Osteoblast (primary cell): ENCODE data around the gene PLET1. TPM values are rescaled to one million over a fixed set of nuclear protein-coding genes. Genes with fewer than 3 reads are reported as not detected.
A peak's percentile ranks its signal among the peaks of the same experiment; 100 is the strongest.

Experiments used
- DNase-seq: peaks from one replicate; pipeline ENCODE4 v3.0.0; 2011; ENCODE audit warnings: low spot score, mixed read lengths; ENCODE audit not compliant: insufficient read length; ENCODE audit errors: missing footprints
- H2AFZ ChIP-seq: 2 replicates; pipeline ENCODE4 v1.6.0; 2011; ENCODE audit warnings: mild to moderate bottlenecking, low read length
- H3K27ac ChIP-seq: 2 replicates; pipeline ENCODE4 v1.5.1; 2011; ENCODE audit warnings: mild to moderate bottlenecking, low read depth, low read length, moderate library complexity
- H3K27me3 ChIP-seq: 2 replicates; pipeline ENCODE4 v1.6.0; 2012; ENCODE audit warnings: mild to moderate bottlenecking, control low read depth, inconsistent platforms, low read length, moderate library complexity; ENCODE audit not compliant: insufficient read depth
- H3K36me3 ChIP-seq: 2 replicates; pipeline ENCODE4 v1.5.1; 2011; ENCODE audit warnings: mild to moderate bottlenecking, low read length, control low read depth, moderate library complexity; ENCODE audit not compliant: insufficient read depth
- H3K4me1 ChIP-seq: 2 replicates; pipeline ENCODE4 v1.5.1; 2011; ENCODE audit warnings: mild to moderate bottlenecking, low read length, control low read depth, moderate library complexity; ENCODE audit not compliant: insufficient read depth
- H3K4me2 ChIP-seq: 2 replicates; pipeline ENCODE4 v1.6.0; 2011; ENCODE audit warnings: mild to moderate bottlenecking, low read length; ENCODE audit not compliant: insufficient read depth
- H3K4me3 ChIP-seq: fragments of 200-600 bp; sonication (generic); 3 replicates; pipeline ENCODE4 v1.5.1; 2012; ENCODE audit warnings: mild to moderate bottlenecking, low read length, inconsistent platforms; ENCODE audit not compliant: insufficient read depth
- H3K79me2 ChIP-seq: 2 replicates; pipeline ENCODE4 v1.6.0; 2012; ENCODE audit warnings: mild to moderate bottlenecking, low read length, control low read depth, inconsistent platforms; ENCODE audit not compliant: insufficient read depth
- H3K9me3 ChIP-seq: 2 replicates; pipeline ENCODE4 v1.5.1; 2011; ENCODE audit warnings: low read depth, low read length, control low read depth
- H4K20me1 ChIP-seq: 2 replicates; pipeline ENCODE4 v1.6.0; 2012; ENCODE audit warnings: mild to moderate bottlenecking, low read length, control low read depth; ENCODE audit not compliant: insufficient read depth
- total RNA-seq: library from RNA; depleted of rRNA; stranded (reverse); fragments of >200 nt; gene quantifications from 2 replicates; pipeline ENCODE4 v1.2.3, GENCODE V29; 2012
- TF ChIP-seq, protein P1 (sequence below): IDR thresholded peaks from 2 replicates; pipeline ENCODE4 v1.5.1; 2011; ENCODE audit warnings: mild to moderate bottlenecking, low read depth, low read length, moderate library complexity; ENCODE audit errors: extremely low read depth

The PLET1 gene
- total RNA-seq, 1 donor: not detected

DNA sequence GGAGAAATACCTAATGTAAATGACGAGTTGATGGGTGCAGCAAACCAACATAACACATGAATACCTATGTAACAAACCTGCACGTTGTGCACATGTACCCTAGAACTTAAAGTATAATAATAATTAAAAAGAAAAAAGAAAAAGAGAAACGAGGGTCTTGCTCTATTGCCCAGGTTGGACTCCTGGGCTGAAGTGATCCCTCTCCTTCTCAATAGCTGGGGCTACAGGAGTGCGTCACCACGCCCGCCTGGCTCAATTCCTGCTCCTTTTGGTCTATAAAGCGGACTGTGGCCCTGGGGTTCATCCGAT is 35.0 kb downstream of the PLET1 start:
- H3K4me3 ChIP-seq: peak overlapping the region; percentile 96
- peak; percentile 94 for DNase-seq
- TF ChIP-seq, protein P1, sequence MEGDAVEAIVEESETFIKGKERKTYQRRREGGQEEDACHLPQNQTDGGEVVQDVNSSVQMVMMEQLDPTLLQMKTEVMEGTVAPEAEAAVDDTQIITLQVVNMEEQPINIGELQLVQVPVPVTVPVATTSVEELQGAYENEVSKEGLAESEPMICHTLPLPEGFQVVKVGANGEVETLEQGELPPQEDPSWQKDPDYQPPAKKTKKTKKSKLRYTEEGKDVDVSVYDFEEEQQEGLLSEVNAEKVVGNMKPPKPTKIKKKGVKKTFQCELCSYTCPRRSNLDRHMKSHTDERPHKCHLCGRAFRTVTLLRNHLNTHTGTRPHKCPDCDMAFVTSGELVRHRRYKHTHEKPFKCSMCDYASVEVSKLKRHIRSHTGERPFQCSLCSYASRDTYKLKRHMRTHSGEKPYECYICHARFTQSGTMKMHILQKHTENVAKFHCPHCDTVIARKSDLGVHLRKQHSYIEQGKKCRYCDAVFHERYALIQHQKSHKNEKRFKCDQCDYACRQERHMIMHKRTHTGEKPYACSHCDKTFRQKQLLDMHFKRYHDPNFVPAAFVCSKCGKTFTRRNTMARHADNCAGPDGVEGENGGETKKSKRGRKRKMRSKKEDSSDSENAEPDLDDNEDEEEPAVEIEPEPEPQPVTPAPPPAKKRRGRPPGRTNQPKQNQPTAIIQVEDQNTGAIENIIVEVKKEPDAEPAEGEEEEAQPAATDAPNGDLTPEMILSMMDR: no peak
- peak overlapping the region; percentile 100 for H2AFZ ChIP-seq
- no peaks in the 10 kb centered on the region for H3K27me3 ChIP-seq
- no peaks in the 10 kb centered on the region for H4K20me1 ChIP-seq
- peak overlapping the region; percentile 99 for H3K4me2 ChIP-seq
- H3K9me3 ChIP-seq: no peaks in the 10 kb centered on the region
- H3K4me1 ChIP-seq: peaks cover 24% of the 10 kb centered on the region
- peak overlapping the region; percentile 99 for H3K27ac ChIP-seq
- H3K79me2 ChIP-seq: peaks cover 36% of the 10 kb centered on the region
- peaks cover 13% of the 10 kb centered on the region for H3K36me3 ChIP-seq

DNA sequence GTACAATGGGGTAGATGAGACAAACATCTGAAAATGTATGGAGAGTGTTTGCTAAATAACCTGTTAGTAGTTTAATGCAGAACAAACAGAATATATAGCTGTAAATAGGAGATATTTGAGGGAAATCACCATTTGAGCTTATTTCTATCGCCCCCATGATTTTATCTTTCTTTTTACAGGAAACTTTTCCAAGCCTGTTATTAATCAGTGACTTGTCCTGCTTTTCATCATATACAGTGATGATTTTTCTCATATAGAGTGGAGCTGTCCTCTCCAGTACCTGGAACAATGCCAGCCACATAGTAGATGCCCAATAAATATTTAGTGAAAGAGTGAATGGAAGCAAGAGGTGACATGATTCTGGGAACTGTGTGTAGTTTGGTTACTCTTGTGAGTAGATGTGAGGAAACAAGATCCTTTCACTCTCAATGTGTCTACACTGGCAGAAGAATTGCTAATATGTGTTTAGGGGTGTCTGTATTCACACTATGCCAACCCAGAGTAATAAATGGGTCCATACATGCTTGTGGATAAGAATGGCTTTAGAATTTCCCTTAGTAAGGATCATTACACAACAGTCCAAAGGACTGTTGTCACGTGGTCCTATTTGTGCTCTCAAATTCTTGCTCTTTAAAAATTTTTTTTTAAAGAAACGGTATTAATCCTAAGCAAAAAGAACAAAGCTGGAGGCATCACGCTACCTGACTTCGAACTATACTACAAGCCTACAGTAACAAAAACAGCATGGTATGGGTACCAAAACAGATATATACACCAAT is 36.7 kb downstream of the PLET1 start:
- DNase-seq: no peak
- TF ChIP-seq, protein P1: no peak
- H3K4me1 ChIP-seq: peaks cover 11% of the 10 kb centered on the region
- H3K27me3 ChIP-seq: no peaks in the 10 kb centered on the region
- no peak overlapping the region for H3K4me3 ChIP-seq
- H3K4me2 ChIP-seq: no peak overlapping the region
- no peaks in the 10 kb centered on the region for H3K9me3 ChIP-seq
- H3K27ac ChIP-seq: no peak overlapping the region
- no peaks in the 10 kb centered on the region for H4K20me1 ChIP-seq
- H3K36me3 ChIP-seq: peaks cover 3% of the 10 kb centered on the region
- peaks cover 28% of the 10 kb centered on the region for H3K79me2 ChIP-seq
- H2AFZ ChIP-seq: no peak overlapping the region

DNA sequence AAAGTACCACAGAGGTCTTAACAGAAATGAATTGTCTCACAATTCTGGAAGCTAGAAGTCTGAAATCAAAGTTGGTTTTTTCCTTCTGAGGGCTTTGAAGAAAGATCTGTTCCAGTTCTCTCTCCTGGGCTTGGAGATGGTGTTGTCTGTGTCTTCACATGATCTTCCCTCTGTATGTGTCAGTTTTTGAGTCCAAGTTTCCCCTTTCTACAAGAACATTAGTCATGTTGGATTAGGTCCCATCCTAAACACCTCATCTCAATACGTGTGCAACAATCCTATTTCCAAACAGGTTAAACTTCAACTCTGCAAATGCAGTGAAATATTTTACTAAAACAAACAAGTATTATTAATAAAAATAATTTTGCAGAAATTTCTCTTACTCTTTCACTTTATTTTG is 37.5 kb downstream of the PLET1 start:
- no peaks in the 10 kb centered on the region for H3K27me3 ChIP-seq
- no peaks in the 10 kb centered on the region for H3K9me3 ChIP-seq
- peaks cover 19% of the 10 kb centered on the region for H3K79me2 ChIP-seq
- no peak overlapping the region for H2AFZ ChIP-seq
- no peak overlapping the region for H3K4me3 ChIP-seq
- H3K4me1 ChIP-seq: peaks cover 11% of the 10 kb centered on the region
- H3K27ac ChIP-seq: no peak overlapping the region
- H3K4me2 ChIP-seq: no peak overlapping the region
- no peaks in the 10 kb centered on the region for H4K20me1 ChIP-seq
- DNase-seq: no peak
- TF ChIP-seq, protein P1: no peak
- H3K36me3 ChIP-seq: no peaks in the 10 kb centered on the region

DNA sequence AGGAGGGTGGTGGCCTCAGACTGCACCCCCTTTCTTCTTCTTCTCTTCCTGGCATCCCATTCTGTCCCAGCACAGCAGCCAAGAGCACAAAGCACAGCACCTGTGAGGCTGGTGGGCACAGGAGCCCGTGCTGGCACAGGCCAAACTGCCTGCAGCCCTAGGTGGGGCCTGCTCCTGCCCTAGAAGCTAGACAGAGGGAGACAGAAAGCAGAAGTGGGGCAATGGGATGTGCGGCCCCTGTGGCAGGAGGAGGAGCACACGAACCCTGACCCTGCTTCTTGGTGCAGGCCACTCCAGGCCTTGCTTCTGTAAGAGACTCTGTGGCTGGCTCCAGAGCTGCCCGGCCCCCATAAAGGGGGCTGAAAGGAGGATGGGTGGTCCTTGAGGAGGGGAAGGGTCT is 38.4 kb downstream of the PLET1 start:
- no peaks in the 10 kb centered on the region for H3K27me3 ChIP-seq
- no peaks in the 10 kb centered on the region for H4K20me1 ChIP-seq
- H3K4me1 ChIP-seq: peaks cover 4% of the 10 kb centered on the region
- TF ChIP-seq, protein P1: no peak
- H3K79me2 ChIP-seq: peaks cover 11% of the 10 kb centered on the region
- no peak for DNase-seq
- H3K36me3 ChIP-seq: no peaks in the 10 kb centered on the region
- H3K9me3 ChIP-seq: no peaks in the 10 kb centered on the region
- no peak overlapping the region for H2AFZ ChIP-seq
- H3K27ac ChIP-seq: no peak overlapping the region
- no peak overlapping the region for H3K4me2 ChIP-seq
- no peak overlapping the region for H3K4me3 ChIP-seq
